Mesendoderm (in vitro differentiated cells): ENCODE results near the gene PHPT1.

Experiments used
- DNase-seq: peaks from one replicate; pipeline ENCODE4 v3.0.0; 2013
- H2AK5ac ChIP-seq: 2 replicates; pipeline ENCODE4 v1.6.1; 2013; ENCODE audit warnings: low read length, inconsistent platforms
- H2BK120ac ChIP-seq: 2 replicates; pipeline ENCODE4 v1.6.1; 2013; ENCODE audit warnings: low read depth, mild to moderate bottlenecking, low read length, moderate library complexity, mixed read lengths
- H2BK15ac ChIP-seq: replicated peaks from 2 replicates; pipeline ENCODE4 v1.6.1; 2013; ENCODE audit warnings: low read depth, mild to moderate bottlenecking, moderate library complexity
- H2BK5ac ChIP-seq: 2 replicates; pipeline ENCODE4 v1.6.1; 2013; ENCODE audit warnings: low read length, inconsistent platforms
- H3K18ac ChIP-seq: 2 replicates; pipeline ENCODE4 v1.6.1; 2013; ENCODE audit warnings: mild to moderate bottlenecking, low read length, mixed read lengths
- H3K23ac ChIP-seq: one replicate; pipeline ENCODE4 v1.6.1; 2013; ENCODE audit warnings: low read length
- H3K27ac ChIP-seq: 2 replicates; pipeline ENCODE4 v1.5.1; 2013; ENCODE audit warnings: low read depth, mild to moderate bottlenecking, inconsistent platforms, low read length, moderate library complexity
- H3K27me3 ChIP-seq: 2 replicates; pipeline ENCODE4 v1.6.1; 2013; ENCODE audit warnings: low read length, control low read depth, mild to moderate bottlenecking, inconsistent platforms; ENCODE audit not compliant: insufficient read depth, poor library complexity
- H3K36me3 ChIP-seq: 2 replicates; pipeline ENCODE4 v1.6.1; 2013; ENCODE audit warnings: low read length, inconsistent platforms; ENCODE audit not compliant: control insufficient read depth, insufficient read depth
- H3K4ac ChIP-seq: one replicate; pipeline ENCODE4 v1.6.1; 2013; ENCODE audit warnings: low read depth, mild to moderate bottlenecking, low read length, moderate library complexity
- H3K4me1 ChIP-seq: 2 replicates; pipeline ENCODE4 v1.6.1; 2013; ENCODE audit warnings: low read depth, low read length, inconsistent platforms; ENCODE audit not compliant: control insufficient read depth
- H3K4me2 ChIP-seq: 2 replicates; pipeline ENCODE4 v1.6.1; 2013; ENCODE audit warnings: low read length
- H3K4me3 ChIP-seq: 2 replicates; pipeline ENCODE4 v1.5.1; 2013; ENCODE audit warnings: mild to moderate bottlenecking, low read length
- H3K56ac ChIP-seq: one replicate; pipeline ENCODE4 v1.6.1; 2013; ENCODE audit warnings: low read length
- H3K79me1 ChIP-seq: 2 replicates; pipeline ENCODE4 v1.6.1; 2013; ENCODE audit warnings: low read length, inconsistent platforms
- H3K79me2 ChIP-seq: 2 replicates; pipeline ENCODE4 v1.6.1; 2013; ENCODE audit warnings: mild to moderate bottlenecking, low read length; ENCODE audit not compliant: control insufficient read depth, insufficient read depth
- H3K9ac ChIP-seq: 2 replicates; pipeline ENCODE4 v1.6.1; 2013; ENCODE audit warnings: low read length, inconsistent platforms
- H4K5ac ChIP-seq: one replicate; pipeline ENCODE4 v1.6.1; 2013; ENCODE audit warnings: low read length
- H4K8ac ChIP-seq: one replicate; pipeline ENCODE4 v1.6.1; 2013; ENCODE audit warnings: low read depth, mild to moderate bottlenecking, control low read depth, low read length, moderate library complexity
- WGBS: extraction: QIAGEN DNeasy Blood & Tissue Kit; methylation state at CpG from one replicate; pipeline ENCODE4 v1.1.7; 2013; ENCODE audit warnings: low lambda C conversion rate, missing lambda C conversion rate; ENCODE audit not compliant: insufficient coverage; ENCODE audit errors: extremely low coverage; 5-methylcytosine and 5-hydroxymethylcytosine counted together

The PHPT1 gene

GRCh38 chr9:136858844-136859757 lies 9.9 kb downstream of the PHPT1 start:
- H2AK5ac ChIP-seq = no peak overlapping the region
- H4K5ac ChIP-seq = no peak overlapping the region
- H3K4me2 ChIP-seq = no peak overlapping the region
- H3K27ac ChIP-seq = no peak overlapping the region
- no peak overlapping the region for H4K8ac ChIP-seq
- no peak overlapping the region for H3K18ac ChIP-seq
- no peak overlapping the region for H3K9ac ChIP-seq
- peaks cover 8% of the 10 kb centered on the region for H3K36me3 ChIP-seq
- H3K79me2 ChIP-seq = no peaks in the 10 kb centered on the region
- no peak overlapping the region for H3K4ac ChIP-seq
- DNase-seq = no peak
- no peak overlapping the region for H2BK120ac ChIP-seq
- H3K79me1 ChIP-seq = peaks cover 5% of the 10 kb centered on the region
- H2BK15ac ChIP-seq = no peak overlapping the region
- H3K27me3 ChIP-seq = no peaks in the 10 kb centered on the region
- H3K4me1 ChIP-seq = no peaks in the 10 kb centered on the region
- no peak overlapping the region for H2BK5ac ChIP-seq
- H3K23ac ChIP-seq = no peak overlapping the region
- WGBS = no CpG with 5 or more reads among the region's 20 CpGs
- H3K56ac ChIP-seq = no peak overlapping the region
- H3K4me3 ChIP-seq = no peak overlapping the region

GRCh38 chr9:136860529-136860928 lies 11.3 kb downstream of the PHPT1 start:
- DNase-seq = no peak
- Histone ChIP-seq H2AK5ac (no peak overlapping the region), H3K4me3 (no peak overlapping the region), H3K4ac (no peak overlapping the region), H3K18ac (no peak overlapping the region), H2BK5ac (no peak overlapping the region), H3K56ac (no peak overlapping the region), H3K4me2 (no peak overlapping the region), H2BK120ac (no peak overlapping the region), H3K27ac (no peak overlapping the region), H3K23ac (no peak overlapping the region), H4K5ac (no peak overlapping the region), H3K36me3 (peaks cover 8% of the 10 kb centered on the region), H3K4me1 (peaks cover 4% of the 10 kb centered on the region), H3K79me2 (peaks cover 8% of the 10 kb centered on the region), H3K27me3 (no peaks in the 10 kb centered on the region), H3K9ac (no peak overlapping the region), H3K79me1 (peaks cover 14% of the 10 kb centered on the region), H2BK15ac (no peak overlapping the region), H4K8ac (no peak overlapping the region)
- no CpG with 5 or more reads among the region's 9 CpGs for WGBS

- no peak overlapping the region for H3K4ac ChIP-seq
- no peak overlapping the region for H2BK15ac ChIP-seq
- H3K27me3 ChIP-seq = no peaks in the 10 kb centered on the region
- peaks cover 8% of the 10 kb centered on the region for H3K36me3 ChIP-seq
- H3K18ac ChIP-seq = no peak overlapping the region
- H3K27ac ChIP-seq = no peak overlapping the region
- no peak overlapping the region for H2BK5ac ChIP-seq
- H3K56ac ChIP-seq = no peak overlapping the region
- no CpG with 5 or more reads among the region's 22 CpGs for WGBS
- no peak overlapping the region for H4K8ac ChIP-seq
- peaks cover 14% of the 10 kb centered on the region for H3K79me1 ChIP-seq
- H2BK120ac ChIP-seq = no peak overlapping the region
- H4K5ac ChIP-seq = no peak overlapping the region
- no peak overlapping the region for H3K23ac ChIP-seq
- no peak overlapping the region for H3K4me3 ChIP-seq
- H3K79me2 ChIP-seq = peaks cover 10% of the 10 kb centered on the region
- H2AK5ac ChIP-seq = no peak overlapping the region
- DNase-seq = no peak
- H3K9ac ChIP-seq = no peak overlapping the region
- peaks cover 4% of the 10 kb centered on the region for H3K4me1 ChIP-seq
- H3K4me2 ChIP-seq = no peak overlapping the region
Observed at GRCh38 chr9:136860933-136861873, 12.0 kb downstream of the PHPT1 start.

- Histone ChIP-seq H3K79me2 (peaks cover 10% of the 10 kb centered on the region), H3K9ac (no peak overlapping the region), H3K4ac (no peak overlapping the region), H4K8ac (no peak overlapping the region), H3K4me2 (no peak overlapping the region), H3K4me3 (no peak overlapping the region), H3K27ac (no peak overlapping the region), H3K4me1 (peaks cover 4% of the 10 kb centered on the region), H3K27me3 (no peaks in the 10 kb centered on the region), H3K23ac (no peak overlapping the region), H3K56ac (no peak overlapping the region), H4K5ac (no peak overlapping the region), H3K18ac (no peak overlapping the region), H3K79me1 (peaks cover 14% of the 10 kb centered on the region), H2BK5ac (no peak overlapping the region), H3K36me3 (peaks cover 8% of the 10 kb centered on the region), H2BK120ac (no peak overlapping the region), H2BK15ac (no peak overlapping the region), H2AK5ac (no peak overlapping the region)
- no CpG with 5 or more reads among the region's 26 CpGs for WGBS
- DNase-seq = no peak
Observed at GRCh38 chr9:136861874-136862457, 12.8 kb downstream of the PHPT1 start.

DNA sequence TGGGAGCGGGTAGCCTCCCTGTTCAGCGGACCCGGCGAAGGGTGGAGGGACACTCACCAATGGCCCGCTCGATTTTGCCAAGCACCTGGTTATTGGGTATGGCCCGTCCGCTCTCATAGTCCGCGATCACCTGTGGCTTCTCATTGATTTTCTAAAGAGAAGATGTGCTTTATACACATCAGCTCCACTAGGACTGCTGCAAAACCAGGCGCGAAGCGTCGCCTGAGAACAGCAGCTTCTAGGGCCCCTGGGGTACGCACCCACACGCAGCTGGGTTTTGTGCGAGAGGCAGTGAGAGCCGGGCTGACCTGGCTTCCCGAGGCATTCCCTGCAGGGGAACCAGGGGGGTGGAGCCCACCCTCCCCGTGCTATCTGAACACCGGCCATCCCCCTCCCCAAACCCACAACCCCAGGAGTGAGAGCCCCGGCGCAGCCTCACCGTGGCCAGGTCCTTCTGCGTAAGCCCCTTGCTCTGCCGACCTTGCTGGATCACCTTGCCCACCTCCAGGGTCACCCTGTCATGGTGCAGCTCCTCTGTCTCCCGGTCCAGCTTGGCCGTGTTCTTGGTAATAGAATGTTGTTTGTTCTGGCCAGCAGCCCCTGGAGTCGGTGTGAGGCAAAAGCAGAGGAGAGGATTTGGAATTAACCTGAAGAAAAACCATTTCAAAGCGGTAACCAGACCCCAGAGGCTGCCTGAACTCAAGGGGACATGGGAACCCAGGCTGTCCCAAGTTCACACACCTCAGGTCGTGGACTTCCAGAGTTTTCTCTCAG lies 13.8 kb downstream of the PHPT1 start:
- H2AK5ac ChIP-seq = no peak overlapping the region
- H3K9ac ChIP-seq = no peak overlapping the region
- no peak overlapping the region for H2BK120ac ChIP-seq
- WGBS = no CpG with 5 or more reads among the region's 31 CpGs
- no peak overlapping the region for H3K23ac ChIP-seq
- H3K18ac ChIP-seq = no peak overlapping the region
- H3K56ac ChIP-seq = no peak overlapping the region
- no peak overlapping the region for H2BK5ac ChIP-seq
- H4K8ac ChIP-seq = no peak overlapping the region
- no peak overlapping the region for H4K5ac ChIP-seq
- H3K79me2 ChIP-seq = peaks cover 10% of the 10 kb centered on the region
- H3K4me3 ChIP-seq = no peak overlapping the region
- no peak overlapping the region for H2BK15ac ChIP-seq
- H3K36me3 ChIP-seq = peaks cover 8% of the 10 kb centered on the region
- H3K4ac ChIP-seq = no peak overlapping the region
- H3K4me1 ChIP-seq = peaks cover 4% of the 10 kb centered on the region
- no peak overlapping the region for H3K27ac ChIP-seq
- no peak overlapping the region for H3K4me2 ChIP-seq
- DNase-seq = no peak
- H3K27me3 ChIP-seq = no peaks in the 10 kb centered on the region
- peaks cover 14% of the 10 kb centered on the region for H3K79me1 ChIP-seq
